ENCODE data around the gene LTF.

The LTF gene

GRCh38 chr3:46462511-46462910 is 2.2 kb downstream of the LTF start:
- peaks cover 28% of the 10 kb centered on the region for H3K27me3 ChIP-seq (ENCODE audit: control insufficient read depth, insufficient read depth, low read length)
- no peaks in the 10 kb centered on the region for H3K9me3 ChIP-seq (ENCODE audit: control insufficient read depth, low read length)
- H3K9ac ChIP-seq (ENCODE audit: low read length): no peak overlapping the region
- H3K4me1 ChIP-seq (ENCODE audit: control insufficient read depth, insufficient read depth, low read length): no peaks in the 10 kb centered on the region
- no peaks in the 10 kb centered on the region for H3K36me3 ChIP-seq (ENCODE audit: control insufficient read depth, insufficient read depth, low read length)
- no peak overlapping the region for H3K4me3 ChIP-seq (ENCODE audit: low read length)

DNA sequence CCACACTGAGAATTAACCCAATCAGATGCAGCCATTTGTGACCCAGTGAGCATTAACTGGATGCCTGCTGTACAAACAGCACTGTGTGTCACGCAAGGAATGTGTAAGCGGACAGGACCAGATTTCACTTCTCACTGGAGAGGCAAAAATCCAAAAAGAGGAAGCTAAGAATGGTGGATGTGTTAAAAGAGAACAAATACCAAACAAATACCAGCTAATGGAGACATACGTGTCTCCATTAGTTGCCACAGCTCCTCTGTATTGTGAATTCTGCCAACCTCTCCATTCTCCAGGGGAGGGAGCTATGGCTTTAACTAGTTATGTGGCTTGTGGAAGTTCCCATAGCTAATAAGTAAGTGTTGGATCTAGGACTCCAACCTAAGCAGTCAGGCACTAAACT is 2.6 kb downstream of the LTF start:
- Histone ChIP-seq H3K36me3 (ENCODE audit: control insufficient read depth, insufficient read depth, low read length) (no peaks in the 10 kb centered on the region), H3K27me3 (ENCODE audit: control insufficient read depth, insufficient read depth, low read length) (peaks cover 28% of the 10 kb centered on the region), H3K9ac (ENCODE audit: low read length) (no peak overlapping the region), H3K4me1 (ENCODE audit: control insufficient read depth, insufficient read depth, low read length) (no peaks in the 10 kb centered on the region), H3K4me3 (ENCODE audit: low read length) (no peak overlapping the region), H3K9me3 (ENCODE audit: control insufficient read depth, low read length) (no peaks in the 10 kb centered on the region)

GRCh38 chr3:46460051-46460450 is 4.7 kb downstream of the LTF start:
- no peak overlapping the region for H3K9ac ChIP-seq (ENCODE audit: low read length)
- peaks cover 22% of the 10 kb centered on the region for H3K27me3 ChIP-seq (ENCODE audit: control insufficient read depth, insufficient read depth, low read length)
- H3K36me3 ChIP-seq (ENCODE audit: control insufficient read depth, insufficient read depth, low read length): no peaks in the 10 kb centered on the region
- no peaks in the 10 kb centered on the region for H3K9me3 ChIP-seq (ENCODE audit: control insufficient read depth, low read length)
- H3K4me3 ChIP-seq (ENCODE audit: low read length): no peak overlapping the region
- no peaks in the 10 kb centered on the region for H3K4me1 ChIP-seq (ENCODE audit: control insufficient read depth, insufficient read depth, low read length)

- no peak overlapping the region for H3K9ac ChIP-seq (ENCODE audit: low read length)
- no peaks in the 10 kb centered on the region for H3K9me3 ChIP-seq (ENCODE audit: control insufficient read depth, low read length)
- no peaks in the 10 kb centered on the region for H3K36me3 ChIP-seq (ENCODE audit: control insufficient read depth, insufficient read depth, low read length)
- H3K4me3 ChIP-seq (ENCODE audit: low read length): no peak overlapping the region
- H3K4me1 ChIP-seq (ENCODE audit: control insufficient read depth, insufficient read depth, low read length): no peaks in the 10 kb centered on the region
- H3K27me3 ChIP-seq (ENCODE audit: control insufficient read depth, insufficient read depth, low read length): no peaks in the 10 kb centered on the region
These were observed 8.6 kb downstream of the LTF start for GRCh38 chr3:46456118-46456517.

DNA sequence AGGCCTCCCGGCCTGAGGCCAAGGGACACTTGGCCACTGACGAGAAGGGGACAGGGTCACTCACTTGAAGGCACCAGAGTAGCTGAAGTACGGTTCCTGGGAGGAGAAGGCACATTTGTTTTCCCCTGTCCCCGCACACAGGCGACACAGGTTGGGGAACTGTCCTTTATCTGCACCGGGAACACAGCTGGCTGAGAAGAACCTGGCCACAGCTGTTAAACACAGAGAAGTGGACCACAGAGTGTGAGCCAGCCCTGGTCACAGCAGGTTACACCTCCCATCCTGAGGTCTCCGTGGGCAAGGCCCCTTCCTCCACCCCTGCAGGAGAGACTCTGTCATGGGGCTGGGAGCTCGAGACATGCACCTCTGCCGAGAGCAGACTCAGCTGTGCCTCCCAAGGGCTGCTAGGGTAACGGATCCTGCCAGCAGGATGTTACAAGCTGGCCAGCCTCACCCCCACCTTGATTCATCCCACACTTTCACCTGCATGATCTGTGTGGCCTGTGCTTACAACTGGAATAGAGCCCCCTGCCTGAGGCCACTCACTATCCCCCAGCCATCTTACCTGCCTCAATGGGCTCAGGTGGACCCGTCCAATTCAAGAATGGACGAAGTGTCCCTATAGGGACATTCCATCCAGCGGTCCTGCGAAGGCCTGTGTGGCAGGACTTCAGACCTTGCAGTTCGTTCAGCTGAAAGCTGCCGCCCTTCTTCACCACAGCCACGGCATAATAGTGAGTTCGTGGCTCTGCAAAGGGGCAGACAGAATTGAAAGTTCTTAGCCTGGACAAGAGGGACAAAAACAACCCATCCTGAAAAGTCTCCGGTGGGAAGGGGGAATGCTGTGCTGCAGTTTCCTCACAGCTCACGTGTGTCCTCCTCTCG is 9.2 kb downstream of the LTF start:
- no peaks in the 10 kb centered on the region for H3K9me3 ChIP-seq (ENCODE audit: control insufficient read depth, low read length)
- H3K36me3 ChIP-seq (ENCODE audit: control insufficient read depth, insufficient read depth, low read length): no peaks in the 10 kb centered on the region
- no peak overlapping the region for H3K4me3 ChIP-seq (ENCODE audit: low read length)
- no peak overlapping the region for H3K9ac ChIP-seq (ENCODE audit: low read length)
- H3K4me1 ChIP-seq (ENCODE audit: control insufficient read depth, insufficient read depth, low read length): no peaks in the 10 kb centered on the region
- no peaks in the 10 kb centered on the region for H3K27me3 ChIP-seq (ENCODE audit: control insufficient read depth, insufficient read depth, low read length)

GRCh38 chr3:46454606-46455005 is 10.1 kb downstream of the LTF start:
- no peak overlapping the region for H3K9ac ChIP-seq (ENCODE audit: low read length)
- no peaks in the 10 kb centered on the region for H3K4me1 ChIP-seq (ENCODE audit: control insufficient read depth, insufficient read depth, low read length)
- no peaks in the 10 kb centered on the region for H3K36me3 ChIP-seq (ENCODE audit: control insufficient read depth, insufficient read depth, low read length)
- no peak overlapping the region for H3K4me3 ChIP-seq (ENCODE audit: low read length)
- no peaks in the 10 kb centered on the region for H3K27me3 ChIP-seq (ENCODE audit: control insufficient read depth, insufficient read depth, low read length)
- H3K9me3 ChIP-seq (ENCODE audit: control insufficient read depth, low read length): no peaks in the 10 kb centered on the region

DNA sequence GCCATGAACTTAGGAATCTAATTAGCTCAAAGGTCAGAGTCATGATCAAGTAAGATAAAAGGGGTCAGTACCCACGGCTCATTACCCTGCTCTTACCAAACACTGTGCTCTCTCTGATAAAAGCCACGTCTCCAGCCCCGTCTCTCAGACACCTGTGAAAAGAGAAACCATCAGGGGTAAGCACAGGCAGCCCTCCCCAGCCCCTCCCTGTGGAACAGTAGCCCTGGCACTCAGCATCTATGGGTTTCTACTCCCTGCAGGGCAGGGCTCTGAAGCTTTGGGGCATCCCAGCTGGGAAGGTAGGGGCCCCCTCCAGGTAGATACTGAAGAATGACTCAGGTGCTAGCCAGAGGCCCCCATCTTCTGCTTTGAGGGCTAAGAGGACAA is 10.5 kb downstream of the LTF start:
- Histone ChIP-seq H3K36me3 (ENCODE audit: control insufficient read depth, insufficient read depth, low read length) (no peaks in the 10 kb centered on the region), H3K4me1 (ENCODE audit: control insufficient read depth, insufficient read depth, low read length) (no peaks in the 10 kb centered on the region), H3K9ac (ENCODE audit: low read length) (no peak overlapping the region), H3K4me3 (ENCODE audit: low read length) (no peak overlapping the region), H3K9me3 (ENCODE audit: control insufficient read depth, low read length) (no peaks in the 10 kb centered on the region), H3K27me3 (ENCODE audit: control insufficient read depth, insufficient read depth, low read length) (no peaks in the 10 kb centered on the region)

- H3K4me3 ChIP-seq (ENCODE audit: low read length): no peak overlapping the region
- H3K4me1 ChIP-seq (ENCODE audit: control insufficient read depth, insufficient read depth, low read length): no peaks in the 10 kb centered on the region
- H3K9me3 ChIP-seq (ENCODE audit: control insufficient read depth, low read length): no peaks in the 10 kb centered on the region
- no peaks in the 10 kb centered on the region for H3K36me3 ChIP-seq (ENCODE audit: control insufficient read depth, insufficient read depth, low read length)
- H3K27me3 ChIP-seq (ENCODE audit: control insufficient read depth, insufficient read depth, low read length): no peaks in the 10 kb centered on the region
- H3K9ac ChIP-seq (ENCODE audit: low read length): no peak overlapping the region
These were observed 11.0 kb downstream of the LTF start for GRCh38 chr3:46453526-46454208.

DNA sequence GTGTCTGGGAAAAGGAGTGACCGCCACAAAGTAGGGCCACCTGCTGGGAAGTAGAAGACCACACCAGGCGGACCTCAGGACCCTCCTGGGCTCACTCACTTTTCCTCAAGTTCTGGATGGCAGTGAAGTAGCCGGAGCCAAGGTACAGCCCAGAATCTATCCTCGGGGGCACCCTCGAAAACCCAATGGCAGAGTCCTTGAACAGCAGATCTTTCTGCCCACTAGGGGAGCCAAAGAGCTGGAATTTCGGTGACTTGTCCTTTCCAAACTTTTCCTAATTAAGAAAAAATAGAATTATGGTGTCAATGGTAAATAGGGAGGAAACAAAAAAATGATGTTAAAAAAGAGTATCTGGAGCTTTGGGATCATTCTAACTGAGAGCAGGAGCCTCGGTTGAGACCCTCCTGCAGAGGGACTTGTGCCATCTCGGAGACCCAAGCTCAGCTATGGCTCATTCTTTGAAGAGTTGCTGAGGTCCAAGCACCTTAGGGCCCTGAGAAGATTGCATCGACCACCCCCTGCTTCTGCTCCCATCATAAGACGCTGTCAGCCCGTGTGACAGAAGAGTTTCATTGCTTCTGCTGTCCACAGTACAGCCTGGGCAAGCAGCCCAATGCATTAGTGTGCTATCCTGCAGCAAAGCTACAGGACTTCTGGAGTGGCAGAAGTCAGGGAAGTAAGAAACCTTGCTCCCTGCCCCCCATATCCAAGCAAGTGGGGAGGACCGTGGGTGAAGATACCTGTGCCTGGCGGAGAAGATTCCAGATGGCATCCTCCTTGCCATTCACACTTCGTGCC is 14.8 kb downstream of the LTF start:
- Histone ChIP-seq H3K4me1 (ENCODE audit: control insufficient read depth, insufficient read depth, low read length) (no peaks in the 10 kb centered on the region), H3K9me3 (ENCODE audit: control insufficient read depth, low read length) (no peaks in the 10 kb centered on the region), H3K27me3 (ENCODE audit: control insufficient read depth, insufficient read depth, low read length) (no peaks in the 10 kb centered on the region), H3K36me3 (ENCODE audit: control insufficient read depth, insufficient read depth, low read length) (no peaks in the 10 kb centered on the region), H3K4me3 (ENCODE audit: low read length) (no peak overlapping the region), H3K9ac (ENCODE audit: low read length) (no peak overlapping the region)

DNA sequence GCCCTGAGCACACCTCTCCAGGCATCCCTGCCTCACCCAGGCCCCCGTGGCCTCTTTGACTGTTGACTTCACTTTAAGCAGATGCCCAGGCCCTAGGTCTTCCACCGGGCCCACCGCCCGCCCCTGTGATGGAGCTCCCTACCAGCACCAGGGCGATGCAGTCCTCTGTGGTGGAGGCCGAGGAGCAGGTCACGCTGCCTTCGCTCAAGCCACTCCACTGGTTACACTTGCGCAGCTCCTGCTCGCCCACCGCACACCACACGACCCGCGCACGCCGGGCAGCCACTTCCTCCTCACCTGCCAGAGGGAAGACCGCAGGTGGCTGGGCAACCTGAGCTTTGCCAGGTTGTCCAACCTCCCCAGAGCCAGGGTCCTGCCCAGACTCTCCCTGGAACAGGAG is 16.0 kb downstream of the LTF start:
- H3K9me3 ChIP-seq (ENCODE audit: control insufficient read depth, low read length): no peaks in the 10 kb centered on the region
- H3K4me3 ChIP-seq (ENCODE audit: low read length): no peak overlapping the region

DNA sequence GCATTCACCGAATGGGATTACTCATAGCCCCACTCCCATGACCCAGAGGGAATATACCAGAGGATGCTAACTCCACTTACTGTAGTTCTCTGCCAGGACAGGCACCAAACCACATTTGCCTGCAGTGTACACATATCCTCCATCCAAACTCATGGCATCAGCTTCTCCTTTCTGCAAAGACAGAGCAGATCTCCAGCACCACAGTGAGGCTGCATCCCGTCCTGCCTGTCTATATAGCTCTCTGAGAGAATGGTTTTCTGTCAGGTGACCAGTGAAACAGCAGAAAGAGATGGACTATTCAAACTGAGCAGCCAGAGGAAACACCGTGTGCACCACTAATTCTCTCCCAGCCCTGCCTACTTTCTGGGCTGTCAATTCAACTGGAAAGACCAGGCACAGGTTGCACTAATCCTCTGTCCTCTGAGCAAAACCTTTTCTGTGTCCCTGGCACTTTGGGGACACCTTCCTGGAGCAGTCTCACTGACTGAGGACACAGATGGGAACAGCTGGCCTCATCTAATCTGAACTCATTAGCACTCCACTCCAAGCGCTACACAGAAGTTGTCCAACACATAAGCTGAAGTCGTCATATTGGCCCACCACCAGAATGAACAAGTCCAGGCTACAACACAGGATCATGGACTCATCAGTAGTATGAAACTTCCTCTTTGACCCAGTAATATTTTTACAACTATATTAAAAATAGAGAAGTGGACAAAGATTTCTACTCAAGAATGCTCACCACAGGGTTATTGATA is 17.3 kb downstream of the LTF start:
- H3K9me3 ChIP-seq (ENCODE audit: control insufficient read depth, low read length): no peaks in the 10 kb centered on the region
- no peaks in the 10 kb centered on the region for H3K27me3 ChIP-seq (ENCODE audit: control insufficient read depth, insufficient read depth, low read length)
- no peaks in the 10 kb centered on the region for H3K4me1 ChIP-seq (ENCODE audit: control insufficient read depth, insufficient read depth, low read length)
- no peak overlapping the region for H3K9ac ChIP-seq (ENCODE audit: low read length)
- no peak overlapping the region for H3K4me3 ChIP-seq (ENCODE audit: low read length)
- H3K36me3 ChIP-seq (ENCODE audit: control insufficient read depth, insufficient read depth, low read length): no peaks in the 10 kb centered on the region

More for the DNA sequence above, 16.0 kb downstream of the LTF start:
- no peaks in the 10 kb centered on the region for H3K36me3 ChIP-seq (ENCODE audit: control insufficient read depth, insufficient read depth, low read length)
- no peaks in the 10 kb centered on the region for H3K4me1 ChIP-seq (ENCODE audit: control insufficient read depth, insufficient read depth, low read length)
- H3K27me3 ChIP-seq (ENCODE audit: control insufficient read depth, insufficient read depth, low read length): no peaks in the 10 kb centered on the region
- no peak overlapping the region for H3K9ac ChIP-seq (ENCODE audit: low read length)

All from mucosa of stomach (tissue), 1 donor.